SKM-1 treated with dmso at 0.1 percent for 144 hours (cell line): ENCODE measurements around the gene AXIN1.

ENCODE experiments used
- DNase-seq: peaks from one replicate; lab custom pipeline; 2025; ENCODE audit not compliant: unreplicated experiment; lab: John Stamatoyannopoulos, UW

The AXIN1 gene

DNA sequence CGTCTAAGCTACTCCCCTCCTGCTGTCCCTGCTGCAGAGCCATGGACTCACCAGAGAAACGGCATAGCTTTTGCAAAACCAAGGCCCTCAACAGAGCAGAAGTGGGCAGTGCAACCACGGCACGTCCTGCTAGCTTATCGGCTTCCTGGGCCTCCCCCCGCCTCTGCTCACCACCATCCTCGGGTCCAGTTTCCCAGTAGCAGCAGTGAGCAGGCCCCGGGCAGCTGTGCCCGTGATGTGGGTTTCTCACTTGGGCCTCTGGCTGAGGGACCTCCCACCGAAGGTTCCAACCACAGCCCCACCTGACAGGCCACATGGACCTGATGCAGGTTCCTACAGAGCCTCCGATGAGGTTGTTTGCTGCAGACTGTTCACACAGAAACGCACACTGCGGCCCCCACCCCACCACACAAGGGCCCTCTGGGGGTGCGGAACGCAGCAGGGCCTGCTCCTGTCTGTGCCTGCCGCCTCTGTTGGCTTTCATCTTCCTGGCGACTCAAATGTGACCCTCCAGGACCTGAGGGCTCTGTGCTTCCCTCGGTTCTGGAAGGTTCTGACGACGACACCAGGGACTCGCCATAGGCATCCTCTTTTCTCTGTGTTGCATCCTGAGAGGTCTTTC, 44.7 kb downstream of the AXIN1 start:
- DNase-seq: no peak

DNA sequence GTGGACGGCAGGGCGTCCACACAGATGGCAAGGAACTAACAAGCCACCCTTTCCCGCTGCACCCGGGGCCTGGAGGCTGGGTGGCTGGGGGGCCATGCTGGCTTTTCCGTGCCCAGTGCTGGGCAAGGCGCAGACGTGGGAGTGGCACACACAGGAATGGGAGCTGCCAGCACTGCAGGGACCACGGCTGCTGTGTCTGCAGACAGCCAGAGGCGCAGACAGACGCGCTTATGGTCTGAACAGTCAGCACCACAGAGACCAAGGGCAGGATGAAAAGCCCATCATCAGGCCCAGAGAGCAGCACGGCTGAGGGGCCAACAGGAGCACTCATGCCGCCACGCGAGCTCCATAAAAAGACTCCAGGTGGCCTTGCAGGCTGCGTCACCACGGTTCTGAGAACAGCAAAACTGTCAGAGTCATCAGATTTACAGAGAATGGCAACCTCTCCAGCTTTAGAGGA, 45.6 kb downstream of the AXIN1 start:
- DNase-seq: no peak

GRCh38 chr16:305916-306626, 46.5 kb downstream of the AXIN1 start:
- no peak for DNase-seq

DNA sequence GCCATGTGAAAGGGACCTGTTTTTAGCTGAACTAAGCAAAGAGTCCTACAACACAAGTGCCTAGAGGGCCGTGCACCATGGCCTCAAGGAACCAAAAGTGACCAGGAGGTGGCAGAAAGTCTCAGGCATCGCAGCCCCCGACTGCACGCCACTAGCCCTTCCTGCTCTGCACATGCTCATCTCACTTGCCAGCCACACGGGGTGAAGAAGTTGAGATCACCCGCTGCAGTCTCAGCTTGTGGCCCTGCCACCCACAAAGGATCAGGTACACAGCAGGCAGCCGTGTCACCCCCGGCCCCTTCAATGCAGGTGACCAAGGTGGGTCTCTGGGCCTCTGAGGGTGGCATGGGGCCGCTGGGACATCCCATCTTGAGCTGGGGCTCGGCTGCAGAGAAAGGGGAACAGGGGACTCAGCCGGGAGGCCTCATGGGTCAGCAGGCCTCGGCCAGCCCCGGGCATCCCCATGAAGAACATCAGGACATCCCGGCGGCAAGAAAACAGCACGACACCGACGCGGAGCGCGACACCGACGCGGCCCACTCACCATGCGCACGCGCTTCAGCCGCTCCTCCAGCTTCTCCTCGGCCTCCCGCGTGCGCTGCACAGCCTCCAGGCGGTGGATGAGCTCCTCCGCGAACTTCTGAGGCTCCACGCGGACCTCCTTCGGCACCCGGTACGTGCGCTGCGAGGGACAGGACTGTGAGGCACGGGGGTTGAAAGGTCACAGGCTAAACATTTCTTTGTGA, 48.6 kb downstream of the AXIN1 start:
- no peak for DNase-seq

- no peak for DNase-seq
Measured at GRCh38 chr16:301950-302349, 50.6 kb downstream of the AXIN1 start.

DNA sequence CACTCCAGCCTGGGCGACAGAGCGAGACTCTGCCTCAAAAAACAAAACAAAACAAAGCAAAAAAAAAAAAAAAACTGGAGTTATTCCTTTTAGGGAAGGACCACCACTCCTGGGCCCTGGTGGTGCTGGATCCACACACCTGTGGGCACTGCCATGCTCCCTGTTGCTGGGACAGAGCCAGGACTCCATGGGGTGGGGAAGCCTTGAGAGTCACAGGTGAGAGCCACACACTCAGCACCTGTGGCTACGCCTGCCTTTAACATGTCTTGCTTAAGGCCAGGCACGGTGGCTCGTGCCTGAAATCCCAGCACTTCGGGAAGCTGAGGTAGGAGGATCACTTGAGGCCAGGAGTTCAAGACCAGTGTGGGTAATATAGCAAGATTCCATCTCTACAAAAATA, 51.3 kb downstream of the AXIN1 start:
- no peak for DNase-seq

DNA sequence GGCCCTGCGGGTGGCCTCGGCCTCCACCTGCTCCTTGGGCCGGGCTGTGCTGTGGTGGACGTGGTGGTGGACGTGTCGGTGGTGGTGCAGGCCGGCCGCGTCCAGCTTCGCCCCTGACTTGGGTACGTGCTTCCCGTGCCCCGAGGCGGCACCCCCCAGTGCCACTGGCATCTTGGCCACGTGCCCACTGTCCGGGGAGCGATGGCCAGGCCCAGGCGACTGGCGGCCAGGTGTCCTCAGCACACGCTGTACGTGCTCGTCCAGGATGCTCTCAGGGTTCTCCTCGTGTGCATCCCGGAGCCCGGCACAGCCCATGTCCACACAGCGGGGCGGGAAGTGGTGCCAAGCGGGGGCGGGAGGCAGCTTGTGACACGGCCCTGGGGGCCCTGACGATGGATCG, 54.7 kb downstream of the AXIN1 start:
- no peak for DNase-seq

DNA sequence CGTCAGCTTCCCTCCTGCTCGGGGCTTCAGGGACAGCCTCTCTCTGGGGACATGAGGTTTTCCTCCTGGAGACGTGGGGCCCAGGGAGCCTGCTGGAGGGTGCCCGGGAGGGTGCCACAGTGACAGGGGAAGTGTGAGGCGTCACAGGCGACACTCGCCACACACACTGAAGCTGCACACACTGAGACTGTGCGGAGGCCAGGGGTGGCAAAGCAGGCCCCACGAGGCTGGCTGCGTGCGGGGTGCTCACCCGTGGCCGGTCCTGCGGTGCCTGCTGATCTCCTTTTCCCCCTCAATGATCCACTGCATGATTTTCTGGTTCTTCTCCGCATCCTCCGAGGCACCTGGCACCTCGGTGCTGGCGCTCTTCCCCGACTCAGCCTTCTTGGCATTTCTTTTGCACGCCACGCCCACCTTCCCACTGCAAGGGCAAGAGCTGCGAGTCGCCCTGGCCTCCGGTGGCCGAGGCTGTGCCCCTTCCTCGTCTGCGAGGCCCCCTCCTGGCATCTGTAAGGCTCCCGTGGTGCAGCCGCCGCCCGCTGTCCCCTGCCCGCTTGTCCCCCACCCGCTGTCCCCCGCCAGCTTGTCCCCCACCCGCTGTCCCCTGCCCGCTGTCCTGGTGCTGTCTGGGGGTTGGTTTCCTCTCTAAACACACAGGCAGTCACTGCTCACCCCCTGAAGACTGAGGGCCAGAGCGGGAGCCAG, 55.6 kb downstream of the AXIN1 start:
- DNase-seq: no peak

GRCh38 chr16:296276-296675, 56.2 kb downstream of the AXIN1 start:
- DNase-seq: no peak

GRCh38 chr16:293043-293775, 59.3 kb downstream of the AXIN1 start:
- no peak for DNase-seq

DNA sequence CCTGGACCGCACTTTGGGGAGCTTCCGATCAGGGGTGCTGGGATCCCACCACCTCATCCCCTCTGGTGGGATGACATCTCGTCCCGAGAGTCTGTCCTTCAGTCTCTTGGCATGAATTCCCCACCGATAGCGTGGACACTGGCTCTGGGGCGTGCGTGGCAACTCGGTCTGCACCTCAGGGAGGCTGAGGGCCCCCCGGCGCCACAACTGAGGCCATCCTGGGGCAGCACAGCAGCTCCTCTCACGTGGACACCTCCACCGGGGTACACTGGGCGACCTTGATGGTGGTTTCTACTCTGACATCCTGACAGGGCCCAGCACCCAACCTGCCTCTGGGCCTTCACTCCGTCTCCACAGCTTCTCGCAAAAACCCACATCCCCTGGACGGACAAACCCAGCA, 61.0 kb downstream of the AXIN1 start:
- no peak for DNase-seq

GRCh38 chr16:290681-291405, 61.7 kb downstream of the AXIN1 start:
- DNase-seq: no peak

GRCh38 chr16:290015-290680, 62.4 kb downstream of the AXIN1 start:
- DNase-seq: no peak

GRCh38 chr16:289395-289997, 63.0 kb downstream of the AXIN1 start:
- DNase-seq: no peak

DNA sequence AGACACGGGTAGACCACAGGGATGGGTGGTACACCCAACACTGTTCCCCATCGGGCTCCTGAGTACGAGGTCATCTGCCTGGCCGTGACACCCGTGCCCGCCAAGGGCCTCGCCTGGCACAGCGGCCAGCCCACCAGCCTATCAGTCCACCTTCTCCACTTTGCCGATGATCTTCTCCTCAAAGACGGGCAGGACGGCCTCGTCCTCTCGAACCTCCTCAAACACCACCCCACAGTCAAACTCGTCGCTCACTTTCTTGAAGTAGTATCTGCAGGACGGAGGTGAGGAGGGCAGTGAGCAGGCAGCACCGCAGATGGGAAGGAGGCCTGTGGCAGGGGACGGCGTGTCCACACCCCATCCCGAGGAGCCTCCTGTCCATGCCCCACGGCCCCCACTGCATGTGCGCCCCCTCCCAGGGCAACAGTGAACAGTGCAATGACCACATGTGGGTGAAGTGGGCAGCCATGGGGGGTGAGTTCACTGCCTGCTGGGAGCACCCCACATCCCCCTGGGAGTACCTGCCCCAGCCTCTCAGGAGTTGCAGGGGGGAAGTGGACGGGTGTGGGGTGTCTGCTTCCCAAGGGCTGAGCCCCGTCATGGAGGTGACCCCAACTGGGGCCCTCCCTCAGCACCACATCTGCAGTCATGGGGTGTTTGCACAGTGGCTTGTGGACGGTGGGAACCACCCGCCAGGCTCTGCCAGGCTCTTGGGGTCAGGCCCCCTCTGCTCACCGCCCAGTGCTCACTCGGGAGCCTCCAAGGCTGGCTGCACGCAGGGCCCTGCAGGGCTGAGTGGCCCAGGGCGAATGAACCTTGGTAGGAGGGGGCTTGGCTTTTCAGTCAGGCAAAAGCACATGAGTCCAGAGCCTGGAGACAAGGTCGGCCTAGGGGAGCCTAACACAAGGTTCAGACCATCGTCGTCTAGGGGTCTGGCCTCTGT, 64.3 kb downstream of the AXIN1 start:
- no peak for DNase-seq

GRCh38 chr16:287298-287811, 65.2 kb downstream of the AXIN1 start:
- no peak for DNase-seq

DNA sequence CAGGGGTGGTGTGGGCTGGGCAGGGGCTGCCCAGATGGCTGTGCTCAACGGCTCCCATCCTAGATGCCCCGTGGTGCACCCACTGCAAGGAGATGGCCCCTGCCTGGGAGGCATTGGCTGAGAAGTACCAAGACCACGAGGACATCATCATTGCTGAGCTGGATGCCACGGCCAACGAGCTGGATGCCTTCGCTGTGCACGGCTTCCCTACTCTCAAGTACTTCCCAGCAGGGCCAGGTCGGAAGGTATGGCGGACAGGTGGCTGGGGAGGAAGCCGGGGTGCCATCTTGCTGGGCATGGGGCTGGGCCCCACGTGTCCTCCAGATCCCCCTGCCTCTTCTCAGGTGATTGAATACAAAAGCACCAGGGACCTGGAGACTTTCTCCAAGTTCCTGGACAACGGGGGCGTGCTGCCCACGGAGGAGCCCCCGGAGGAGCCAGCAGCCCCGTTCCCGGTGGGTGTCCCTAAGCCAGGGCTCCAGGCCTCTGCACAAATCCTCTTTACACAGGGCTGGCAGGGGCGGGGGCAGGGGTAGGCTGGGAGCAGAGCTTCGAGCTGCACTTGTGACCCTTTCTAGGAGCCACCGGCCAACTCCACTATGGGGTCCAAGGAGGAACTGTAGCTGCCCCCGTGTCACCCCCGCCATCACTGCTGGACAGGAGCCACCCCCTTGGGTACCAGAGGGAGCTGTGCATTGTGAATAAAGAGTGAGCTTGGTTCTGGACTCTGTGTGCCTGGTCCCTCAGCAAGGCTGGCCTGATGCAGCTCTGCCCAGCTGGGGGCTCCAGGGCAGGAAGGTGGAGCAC, 65.8 kb downstream of the AXIN1 start:
- DNase-seq: no peak
